A549 (cell line): ENCODE data around the gene POC1A. TPM values are rescaled to one million over a fixed set of nuclear protein-coding genes. Genes with fewer than 3 reads are reported as not detected.

Source experiments
- ATAC-seq, 2 experiments: fragments of 200-7000 bp in 1 of 2; fragments of >200 bp in 1 of 2; cut with Nextera tagmentation in 1 of 2; cut with Tn5 transposase in 1 of 2; 3 replicates each; pipeline versions ENCODE4 v1.8.0 to v1.9.1; 2018 to 2020; ENCODE audit warnings: mild to moderate bottlenecking in 1 of 2, moderate library complexity in 1 of 2
- CTCF ChIA-PET: fragments of 300-600 bp; sonication (Branson Sonifier 250); formaldehyde crosslinking; extraction: SDS; loops from one replicate; lab custom pipeline; 2021; ENCODE audit warnings: antibody characterized with exemption, inconsistent platforms; lab: Yijun Ruan, JAX
- POLR2A ChIA-PET: fragments of 350-600 bp; formaldehyde crosslinking; extraction: SDS; loops from one replicate; lab custom pipeline; 2021; ENCODE audit warnings: antibody characterized with exemption, inconsistent platforms; lab: Yijun Ruan, JAX
- DNase-seq, 2 experiments: peaks; one replicate each; pipeline versions ENCODE4 v3.0.0 to v3.0.0-alpha.2; 2011 to 2016; ENCODE audit warnings: low read depth in 1 of 2, low spot score in 1 of 2
- FAIRE-seq: peaks from 2 replicates; lab custom pipeline; 2011; peaks lifted over from hg19 to GRCh38; lab: Jason Lieb, UNC
- H3K27ac ChIP-seq, 2 experiments: fragments of >200 bp; sonication (Bioruptor Twin); formaldehyde crosslinking; 3 replicates each; pipeline ENCODE4 v1.5.1; 2016 to 2017
- H3K4me1 ChIP-seq: fragments of >200 bp; sonication (Bioruptor Twin); formaldehyde crosslinking; 3 replicates; pipeline ENCODE4 v1.6.1; 2016
- H3K4me2 ChIP-seq: fragments of >200 bp; sonication (Bioruptor Twin); formaldehyde crosslinking; 3 replicates; pipeline ENCODE4 v1.6.1; 2016
- H3K4me3 ChIP-seq: fragments of >200 bp; sonication (Bioruptor Twin); formaldehyde crosslinking; 3 replicates; pipeline ENCODE4 v1.5.1; 2016
- H3K9me3 ChIP-seq: fragments of >200 bp; sonication (Bioruptor Twin); formaldehyde crosslinking; 3 replicates; pipeline ENCODE4 v1.6.1; 2016
- BCL3 ChIP-seq: fragments of >200 bp; sonication (Bioruptor Twin); formaldehyde crosslinking; IDR thresholded peaks from 3 replicates; pipeline ENCODE4 v1.6.1; 2016
- CEBPB ChIP-seq, 2 experiments: fragments of >200 bp in 1 of 2; sonication (Bioruptor Twin) in 1 of 2; formaldehyde crosslinking in 1 of 2; IDR thresholded peaks; 2 replicates each; pipeline ENCODE4 v1.6.1; 2012 to 2016
- CHD2 ChIP-seq: fragments of 150-350 bp; IDR thresholded peaks from 2 replicates; pipeline ENCODE4 v1.6.1; 2014; ENCODE audit warnings: low read length; ENCODE audit not compliant: partially characterized antibody
- CTCF ChIP-seq: fragments of >200 bp; sonication (Bioruptor Twin); formaldehyde crosslinking; IDR thresholded peaks from 3 replicates; pipeline ENCODE4 v1.5.1; 2016
- EHMT2 ChIP-seq: fragments of 200-600 bp; sonication (generic); IDR thresholded peaks from 2 replicates; pipeline ENCODE4 v1.6.1; 2016; ENCODE audit warnings: antibody characterized with exemption, low read depth, mild to moderate bottlenecking, moderate library complexity
- ELK1 ChIP-seq: fragments of 150-350 bp; IDR thresholded peaks from 2 replicates; pipeline ENCODE4 v1.6.1; 2014; ENCODE audit warnings: low read depth, mild to moderate bottlenecking, low read length
- FOXS1 ChIP-seq: fragments of 250-450 bp; sonication (Bioruptor Pico); IDR thresholded peaks from 2 replicates; pipeline ENCODE4 v1.5.0; 2020; ENCODE audit warnings: mild to moderate bottlenecking, moderate library complexity
- HDAC2 ChIP-seq: fragments of 200-600 bp; sonication (generic); IDR thresholded peaks from 2 replicates; pipeline ENCODE4 v1.6.1; 2016
- HOXB13 ChIP-seq: fragments of 250-450 bp; sonication (Bioruptor Pico); IDR thresholded peaks from 2 replicates; pipeline ENCODE4 v1.5.0; 2020; ENCODE audit warnings: low read depth, mild to moderate bottlenecking, moderate library complexity
- HOXB5 ChIP-seq: fragments of 250-450 bp; sonication (Bioruptor Pico); IDR thresholded peaks from 2 replicates; pipeline ENCODE4 v1.5.0; 2020; ENCODE audit warnings: mild to moderate bottlenecking, moderate library complexity
- JUN ChIP-seq, 2 experiments: fragments of >200 bp; sonication (Bioruptor Twin); formaldehyde crosslinking; IDR thresholded peaks; 2 replicates in 1 of 2; 3 replicates in 1 of 2; pipeline ENCODE4 v1.6.1; 2016 to 2017
- MAZ ChIP-seq: fragments of 150-350 bp; IDR thresholded peaks from 2 replicates; pipeline ENCODE4 v1.6.1; 2014; ENCODE audit warnings: antibody characterized with exemption, low read depth, low read length, borderline replicate concordance
- MYC ChIP-seq: IDR thresholded peaks from 2 replicates; pipeline ENCODE4 v1.6.1; 2012; ENCODE audit warnings: mild to moderate bottlenecking, inconsistent platforms, low read length, improper control_type of control experiment, borderline replicate concordance
- NR3C1 ChIP-seq: fragments of >200 bp; sonication (Bioruptor Twin); formaldehyde crosslinking; IDR thresholded peaks from 3 replicates; pipeline ENCODE4 v1.6.1; 2017
- PBX3 ChIP-seq: IDR thresholded peaks from 2 replicates; pipeline ENCODE4 v1.6.1; 2012
- RCOR1 ChIP-seq: fragments of 150-350 bp; IDR thresholded peaks from 2 replicates; pipeline ENCODE4 v1.6.1; 2014; ENCODE audit warnings: antibody characterized with exemption, low read length, low read depth
- RNF2 ChIP-seq: fragments of 200-600 bp; sonication (generic); IDR thresholded peaks from 2 replicates; pipeline ENCODE4 v1.6.1; 2016; ENCODE audit warnings: low read depth, mild to moderate bottlenecking, antibody characterized with exemption, moderate library complexity, borderline replicate concordance
- SREBF2 ChIP-seq: fragments of 450-650 bp; IDR thresholded peaks from 2 replicates; pipeline ENCODE4 v1.6.1; 2014; ENCODE audit warnings: mild to moderate bottlenecking, moderate library complexity
- TFCP2L1 ChIP-seq: fragments of 250-450 bp; sonication (Bioruptor Pico); IDR thresholded peaks from 2 replicates; pipeline ENCODE4 v1.5.0; 2021; ENCODE audit warnings: mild to moderate bottlenecking
- TP53 ChIP-seq: fragments of 250-450 bp; sonication (Bioruptor Pico); IDR thresholded peaks from 2 replicates; pipeline ENCODE4 v1.5.0; 2021; ENCODE audit warnings: mild to moderate bottlenecking, moderate library complexity
- ZNF302 ChIP-seq: fragments of 250-450 bp; sonication (Bioruptor Pico); IDR thresholded peaks from 2 replicates; pipeline ENCODE4 v1.9.0; 2021; ENCODE audit warnings: inconsistent platforms, mild to moderate bottlenecking, moderate library complexity
- WGBS: methylation state at CpG from one replicate; pipeline ENCODE4 v1.1.6; 2017; ENCODE audit errors: missing lambda C conversion rate; 5-methylcytosine and 5-hydroxymethylcytosine counted together
- polyA plus RNA-seq, 4 experiments: library from polyadenylated mRNA; depleted of rRNA in 3 of 4; stranded (reverse); fragments of >200 nt; fragmentation: RNase III in 1 of 4; extraction: RNeasy Plus Mini Kit Qiagen cat#74134 plus additional on column Dnase treatment in 1 of 4; gene quantifications; 2 replicates in 3 of 4; 3 replicates in 1 of 4; pipeline ENCODE4 v1.2.3, GENCODE V29; 2011 to 2017
- TF ChIP-seq, protein P1 (sequence below): IDR thresholded peaks from 2 replicates; pipeline ENCODE4 v1.6.1; 2012; ENCODE audit warnings: low read depth, borderline replicate concordance
- TF ChIP-seq, protein P2 (sequence below): fragments of 200-600 bp; sonication (generic); IDR thresholded peaks from 2 replicates; pipeline ENCODE4 v1.6.1; 2016; ENCODE audit warnings: antibody characterized with exemption, mild to moderate bottlenecking, moderate library complexity
- TF ChIP-seq, protein P3 (sequence below): IDR thresholded peaks from 2 replicates; pipeline ENCODE4 v1.6.1; 2012

Gene POC1A
- polyA plus RNA-seq, 2 of the 4 experiments (the other 2 are of a cell fraction), result 9.4 to 14.1 TPM

DNA sequence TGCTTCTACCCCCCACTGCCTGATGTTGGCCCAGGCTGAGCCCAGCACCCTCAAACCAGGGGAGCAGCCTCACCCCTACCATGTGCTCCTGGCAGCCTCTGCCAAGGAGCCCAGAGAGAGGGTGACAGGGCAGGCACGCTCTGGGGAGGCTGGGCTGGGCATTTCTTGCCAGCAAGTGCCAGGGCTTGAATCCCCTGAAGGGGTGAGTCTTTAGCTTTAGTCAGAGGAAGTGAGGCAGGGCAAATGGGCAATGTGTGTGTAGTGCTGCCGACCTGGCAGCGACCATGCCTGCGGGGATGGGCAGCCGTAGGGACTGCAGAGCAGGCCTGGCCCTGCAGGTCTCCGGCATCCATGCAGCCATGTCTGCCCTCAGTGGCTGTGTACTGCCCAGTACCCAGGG, 116.0 kb downstream of the POC1A start:
- no peak overlapping the region; a peak in 1 of 6 replicates for H3K27ac ChIP-seq
- FAIRE-seq (no peak), DNase-seq (no peak), ATAC-seq (no peak)
- POLR2A ChIA-PET, result no interaction called here
- no peaks in the 10 kb centered on the region for H3K4me1 ChIP-seq
- 73% methylated on average over 5 of the region's 6 CpGs for WGBS
- CTCF ChIA-PET, result interaction anchor here (1.0 to 2.6 kb wide), 3 partner anchors 14 to 47 kb away, joined by 3 to 11 read pairs (median 4); no protein-coding TSS in a partner anchor
- H3K4me2 ChIP-seq, result no peak overlapping the region
- no peaks in the 10 kb centered on the region for H3K9me3 ChIP-seq
- no peak overlapping the region for H3K4me3 ChIP-seq
- TF ChIP-seq, protein P1, sequence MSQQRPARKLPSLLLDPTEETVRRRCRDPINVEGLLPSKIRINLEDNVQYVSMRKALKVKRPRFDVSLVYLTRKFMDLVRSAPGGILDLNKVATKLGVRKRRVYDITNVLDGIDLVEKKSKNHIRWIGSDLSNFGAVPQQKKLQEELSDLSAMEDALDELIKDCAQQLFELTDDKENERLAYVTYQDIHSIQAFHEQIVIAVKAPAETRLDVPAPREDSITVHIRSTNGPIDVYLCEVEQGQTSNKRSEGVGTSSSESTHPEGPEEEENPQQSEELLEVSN, result no peak
- no peak for TF ChIP-seq MAZ
- TF ChIP-seq, protein P2, sequence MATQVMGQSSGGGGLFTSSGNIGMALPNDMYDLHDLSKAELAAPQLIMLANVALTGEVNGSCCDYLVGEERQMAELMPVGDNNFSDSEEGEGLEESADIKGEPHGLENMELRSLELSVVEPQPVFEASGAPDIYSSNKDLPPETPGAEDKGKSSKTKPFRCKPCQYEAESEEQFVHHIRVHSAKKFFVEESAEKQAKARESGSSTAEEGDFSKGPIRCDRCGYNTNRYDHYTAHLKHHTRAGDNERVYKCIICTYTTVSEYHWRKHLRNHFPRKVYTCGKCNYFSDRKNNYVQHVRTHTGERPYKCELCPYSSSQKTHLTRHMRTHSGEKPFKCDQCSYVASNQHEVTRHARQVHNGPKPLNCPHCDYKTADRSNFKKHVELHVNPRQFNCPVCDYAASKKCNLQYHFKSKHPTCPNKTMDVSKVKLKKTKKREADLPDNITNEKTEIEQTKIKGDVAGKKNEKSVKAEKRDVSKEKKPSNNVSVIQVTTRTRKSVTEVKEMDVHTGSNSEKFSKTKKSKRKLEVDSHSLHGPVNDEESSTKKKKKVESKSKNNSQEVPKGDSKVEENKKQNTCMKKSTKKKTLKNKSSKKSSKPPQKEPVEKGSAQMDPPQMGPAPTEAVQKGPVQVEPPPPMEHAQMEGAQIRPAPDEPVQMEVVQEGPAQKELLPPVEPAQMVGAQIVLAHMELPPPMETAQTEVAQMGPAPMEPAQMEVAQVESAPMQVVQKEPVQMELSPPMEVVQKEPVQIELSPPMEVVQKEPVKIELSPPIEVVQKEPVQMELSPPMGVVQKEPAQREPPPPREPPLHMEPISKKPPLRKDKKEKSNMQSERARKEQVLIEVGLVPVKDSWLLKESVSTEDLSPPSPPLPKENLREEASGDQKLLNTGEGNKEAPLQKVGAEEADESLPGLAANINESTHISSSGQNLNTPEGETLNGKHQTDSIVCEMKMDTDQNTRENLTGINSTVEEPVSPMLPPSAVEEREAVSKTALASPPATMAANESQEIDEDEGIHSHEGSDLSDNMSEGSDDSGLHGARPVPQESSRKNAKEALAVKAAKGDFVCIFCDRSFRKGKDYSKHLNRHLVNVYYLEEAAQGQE, result no peak
- TF ChIP-seq EHMT2, result no peak
- no peak for TF ChIP-seq ELK1
- no peak for TF ChIP-seq RNF2
- TF ChIP-seq NR3C1, result no peak
- no peak for TF ChIP-seq TFCP2L1 (CRISPR knock-in tag)
- no peak for TF ChIP-seq CHD2
- no peak for TF ChIP-seq CEBPB (IDR thresholded peaks at IDR 0.05)
- TF ChIP-seq CTCF, result no peak
- TF ChIP-seq TP53, result no peak

DNA sequence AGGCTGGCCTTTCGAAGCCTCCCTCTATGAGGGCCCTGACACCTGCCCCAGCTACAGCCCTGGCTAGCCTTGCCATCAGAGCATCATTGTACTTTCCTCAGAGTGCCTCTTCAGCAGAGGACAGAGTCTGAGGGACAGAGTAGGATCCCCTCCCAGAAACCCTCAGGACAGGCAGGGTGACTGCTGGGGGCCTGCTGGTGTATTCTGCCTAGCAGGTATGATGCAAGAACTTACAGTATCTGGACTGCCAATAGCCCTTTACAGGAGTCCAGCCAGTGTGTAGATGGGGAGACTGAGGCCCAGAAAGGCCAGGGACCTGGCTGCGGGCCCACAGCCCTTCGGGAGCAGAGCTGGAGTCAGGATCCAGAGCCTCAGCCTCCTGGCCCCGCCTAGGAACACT, 116.9 kb downstream of the POC1A start:
- Histone ChIP-seq H3K4me3 (no peak overlapping the region), H3K9me3 (no peaks in the 10 kb centered on the region), H3K27ac (no peak overlapping the region), H3K4me2 (no peak overlapping the region), H3K4me1 (no peaks in the 10 kb centered on the region)
- WGBS, result 80% methylated on average over 1 of the region's 4 CpGs
- DNase-seq, result no peak
- FAIRE-seq, result no peak
- no peak for ATAC-seq
- ChIA-PET CTCF (interaction anchor here (0.6 to 2.6 kb wide), 10 partner anchors 9 to 199 kb away, joined by 3 to 11 read pairs (median 4); no protein-coding TSS in a partner anchor), POLR2A (no interaction called here)
- TF ChIP-seq JUN (IDR thresholded peaks at IDR 0.05) (no peak), HDAC2 (no peak), SREBF2 (no peak), FOXS1 (CRISPR knock-in tag) (no peak), EHMT2 (no peak), PBX3 (no peak), CTCF (no peak), RCOR1 (no peak), MYC (no peak), BCL3 (no peak), HOXB13 (CRISPR knock-in tag) (no peak), ZNF302 (no peak), HOXB5 (no peak)
- TF ChIP-seq, protein P1, result no peak
- TF ChIP-seq, protein P3, sequence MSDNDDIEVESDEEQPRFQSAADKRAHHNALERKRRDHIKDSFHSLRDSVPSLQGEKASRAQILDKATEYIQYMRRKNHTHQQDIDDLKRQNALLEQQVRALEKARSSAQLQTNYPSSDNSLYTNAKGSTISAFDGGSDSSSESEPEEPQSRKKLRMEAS, result no peak
